IMR-90 (cell line): ENCODE results near the gene SIRPB1. TPM values are rescaled to one million over a fixed set of nuclear protein-coding genes. Genes with fewer than 3 reads are reported as not detected.

Source experiments
- ATAC-seq: fragments of 200-7000 bp; cut with Tn5 transposase; 2 replicates; pipeline ENCODE4 v1.9.1; 2020; ENCODE audit warnings: low read depth, mild to moderate bottlenecking, moderate library complexity
- BruUV-seq: library from RNA; stranded (reverse); fragments of 400-500 nt; replicated peaks from 2 replicates; lab custom pipeline; 2021; lab: Mats Ljungman, UMichigan
- CTCF ChIA-PET: fragments of 300-600 bp; formaldehyde crosslinking; extraction: SDS; loops from one replicate; lab custom pipeline; 2021; ENCODE audit warnings: antibody characterized with exemption; lab: Yijun Ruan, JAX
- POLR2A ChIA-PET: fragments of 300-600 bp; sonication (Branson Sonifier 250); formaldehyde crosslinking; loops from one replicate; lab custom pipeline; 2022; ENCODE audit warnings: antibody characterized with exemption; ENCODE audit not compliant: unreplicated experiment; lab: Charles Lee
- DNase-seq: peaks from one replicate; pipeline ENCODE4 v3.0.0; 2013
- H2AFZ ChIP-seq: replicated peaks from 2 replicates; pipeline ENCODE3; 2013; ENCODE audit warnings: low read length, mild to moderate bottlenecking; ENCODE audit not compliant: poor library complexity
- H2AK5ac ChIP-seq: 2 replicates; pipeline ENCODE4 v1.6.1; 2013; ENCODE audit warnings: low read depth, low read length, inconsistent platforms
- H2AK9ac ChIP-seq: replicated peaks from 2 replicates; pipeline ENCODE3; 2013; ENCODE audit warnings: mild to moderate bottlenecking, low read depth, low read length, moderate library complexity; ENCODE audit not compliant: poor library complexity
- H2BK120ac ChIP-seq: 2 replicates; pipeline ENCODE4 v1.6.1; 2013; ENCODE audit warnings: low read depth, low read length, inconsistent platforms
- H2BK15ac ChIP-seq: 3 replicates; pipeline ENCODE4 v1.6.1; 2013; ENCODE audit warnings: low read depth, low read length, inconsistent platforms
- H2BK20ac ChIP-seq: 2 replicates; pipeline ENCODE4 v1.6.1; 2013; ENCODE audit warnings: low read depth, mild to moderate bottlenecking, inconsistent platforms, low read length, moderate library complexity
- H2BK5ac ChIP-seq: 2 replicates; pipeline ENCODE4 v1.6.1; 2013; ENCODE audit warnings: mild to moderate bottlenecking, low read depth, low read length, inconsistent platforms; ENCODE audit not compliant: poor library complexity, severe bottlenecking
- H3K14ac ChIP-seq: replicated peaks from 2 replicates; pipeline ENCODE4 v1.6.1; 2013; ENCODE audit warnings: low read depth, low read length, inconsistent platforms
- H3K18ac ChIP-seq: 2 replicates; pipeline ENCODE4 v1.6.1; 2013; ENCODE audit warnings: low read depth, low read length, control low read depth
- H3K23ac ChIP-seq: 2 replicates; pipeline ENCODE4 v1.6.1; 2013; ENCODE audit warnings: low read depth, low read length, inconsistent platforms
- H3K27ac ChIP-seq: 2 replicates; pipeline ENCODE4 v1.5.1; 2013; ENCODE audit warnings: mild to moderate bottlenecking, control low read depth, low read length; ENCODE audit not compliant: insufficient read depth
- H3K27me3 ChIP-seq: 2 replicates; pipeline ENCODE4 v1.6.1; 2013; ENCODE audit warnings: low read length; ENCODE audit not compliant: control insufficient read depth, insufficient read depth
- H3K36me3 ChIP-seq: 2 replicates; pipeline ENCODE4 v1.6.1; 2013; ENCODE audit warnings: low read length, mixed read lengths; ENCODE audit not compliant: control insufficient read depth, insufficient read depth
- H3K4ac ChIP-seq: 2 replicates; pipeline ENCODE4 v1.6.1; 2013; ENCODE audit warnings: low read depth, low read length, inconsistent platforms
- H3K4me1 ChIP-seq: 2 replicates; pipeline ENCODE4 v1.6.1; 2013; ENCODE audit warnings: low read length, mixed read lengths; ENCODE audit not compliant: control insufficient read depth, insufficient read depth
- H3K4me2 ChIP-seq: 2 replicates; pipeline ENCODE4 v1.6.1; 2013; ENCODE audit warnings: low read depth, mild to moderate bottlenecking, control low read depth, low read length, moderate library complexity
- H3K4me3 ChIP-seq: 2 replicates; pipeline ENCODE4 v1.5.1; 2013; ENCODE audit warnings: low read depth, mild to moderate bottlenecking, control low read depth, low read length, moderate library complexity; ENCODE audit not compliant: insufficient read depth
- H3K56ac ChIP-seq: 2 replicates; pipeline ENCODE4 v1.6.1; 2013; ENCODE audit warnings: low read length, inconsistent platforms; ENCODE audit not compliant: insufficient read depth; ENCODE audit errors: extremely low read depth
- H3K79me1 ChIP-seq, 2 experiments: 2 replicates each; pipeline ENCODE4 v1.6.1; 2013; ENCODE audit warnings: low read length in 2 of 2, inconsistent platforms in 1 of 2, low read depth in 1 of 2
- H3K9ac ChIP-seq: 2 replicates; pipeline ENCODE4 v1.6.1; 2013; ENCODE audit warnings: low read depth, low read length, control low read depth
- H3K9me1 ChIP-seq: 2 replicates; pipeline ENCODE4 v1.6.1; 2013; ENCODE audit warnings: low read length, inconsistent platforms; ENCODE audit not compliant: insufficient read depth
- H3K9me3 ChIP-seq: 2 replicates; pipeline ENCODE4 v1.6.1; 2013; ENCODE audit warnings: low read length; ENCODE audit not compliant: control insufficient read depth, insufficient read depth
- H4K20me1 ChIP-seq: 2 replicates; pipeline ENCODE4 v1.6.1; 2013; ENCODE audit warnings: low read length, inconsistent platforms; ENCODE audit not compliant: insufficient read depth
- H4K5ac ChIP-seq: 2 replicates; pipeline ENCODE4 v1.6.1; 2013; ENCODE audit warnings: mild to moderate bottlenecking, low read depth, low read length, control low read depth
- H4K8ac ChIP-seq, 2 experiments: 2 replicates each; pipeline ENCODE4 v1.6.1; 2013; ENCODE audit warnings: low read depth in 2 of 2, low read length in 2 of 2, control low read depth in 1 of 2, inconsistent platforms in 1 of 2
- H4K91ac ChIP-seq: 2 replicates; pipeline ENCODE4 v1.6.1; 2013; ENCODE audit warnings: low read depth, low read length, inconsistent platforms; ENCODE audit not compliant: insufficient read depth
- CEBPB ChIP-seq: IDR thresholded peaks from 2 replicates; pipeline ENCODE4 v1.6.1; 2012; ENCODE audit warnings: low read depth, low read length, improper control_type of control experiment
- CHD1 ChIP-seq: IDR thresholded peaks from 2 replicates; pipeline ENCODE4 v1.6.1; 2012; ENCODE audit warnings: low read depth, low read length, improper control_type of control experiment
- FOS ChIP-seq: fragments of 150-350 bp; IDR thresholded peaks from 2 replicates; pipeline ENCODE4 v1.6.1; 2016; ENCODE audit warnings: low read depth, low read length
- MAFK ChIP-seq: IDR thresholded peaks from 2 replicates; pipeline ENCODE4 v1.6.1; 2012; ENCODE audit warnings: low read depth, low read length, improper control_type of control experiment
- MAZ ChIP-seq: IDR thresholded peaks from 2 replicates; pipeline ENCODE4 v1.6.1; 2012; ENCODE audit warnings: low read depth, mild to moderate bottlenecking, low read length, improper control_type of control experiment, moderate library complexity, borderline replicate concordance
- MXI1 ChIP-seq: IDR thresholded peaks from 2 replicates; pipeline ENCODE4 v1.6.1; 2012; ENCODE audit warnings: low read depth, mild to moderate bottlenecking, low read length, moderate library complexity, borderline replicate concordance
- NFE2L2 ChIP-seq: fragments of 150-350 bp; IDR thresholded peaks from 2 replicates; pipeline ENCODE4 v1.6.1; 2016; ENCODE audit warnings: low read depth, mild to moderate bottlenecking, low read length
- RCOR1 ChIP-seq: IDR thresholded peaks from 2 replicates; pipeline ENCODE4 v1.6.1; 2012; ENCODE audit warnings: mild to moderate bottlenecking, low read length, improper control_type of control experiment; ENCODE audit not compliant: insufficient replicate concordance
- RFX5 ChIP-seq: IDR thresholded peaks from 2 replicates; pipeline ENCODE4 v1.8.0; 2012; ENCODE audit warnings: low read depth, mild to moderate bottlenecking, low read length, moderate library complexity
- WGBS, 2 experiments: methylation state at CpG; one replicate each; pipeline versions ENCODE4 v1.1.5 to v1.1.7; 2013; ENCODE audit warnings: missing lambda C conversion rate in 2 of 2; ENCODE audit not compliant: insufficient read length in 1 of 2; ENCODE audit errors: extremely low coverage in 2 of 2; 5-methylcytosine and 5-hydroxymethylcytosine counted together
- dilution Hi-C: fragments of 300-500 bp; cut with HindIII; formaldehyde crosslinking; loops from one replicate; pipeline ENCODE4 v1.14.3; 2018; ENCODE audit warnings: low sequenced_read_pairs; ENCODE audit not compliant: unreplicated experiment
- in situ Hi-C: fragments of 300-500 bp; cut with MboI; formaldehyde crosslinking; loops from 3 replicates; pipeline ENCODE4 v1.14.3; 2019; ENCODE audit warnings: low sequenced_read_pairs, inconsistent platforms, mixed read lengths
- intact Hi-C: fragments of 100-400 bp; cut with micrococcal nuclease; formaldehyde crosslinking; loops from 2 replicates; pipeline ENCODE4 v1.10.0; 2022
- polyA plus RNA-seq, 3 experiments: library from polyadenylated mRNA; depleted of rRNA; stranded (reverse); fragments of >200 nt; gene quantifications; 2 replicates each; pipeline ENCODE4 v1.2.3, GENCODE V29; 2012; ENCODE audit warnings: low replicate concordance in 1 of 3
- total RNA-seq: library from RNA; depleted of rRNA; stranded (reverse); fragments of >200 nt; gene quantifications from 2 replicates; pipeline ENCODE4 v1.2.3, GENCODE V29; 2012
- TF ChIP-seq, protein P1 (sequence below): fragments of 150-350 bp; IDR thresholded peaks from 2 replicates; pipeline ENCODE4 v1.6.1; 2017; ENCODE audit warnings: mild to moderate bottlenecking, antibody characterized with exemption, low read length, low read depth
- TF ChIP-seq, protein P2 (sequence below): conservative IDR thresholded peaks from 2 replicates; pipeline ENCODE4 v1.5.1; 2012; ENCODE audit warnings: mild to moderate bottlenecking, low read depth, low read length, improper control_type of control experiment
- TF ChIP-seq, protein P3 (sequence below): fragments of 150-350 bp; IDR thresholded peaks from 2 replicates; pipeline ENCODE4 v1.6.1; 2016; ENCODE audit warnings: low read depth, mild to moderate bottlenecking, low read length, moderate library complexity, borderline replicate concordance

Gene SIRPB1
- total and polyA plus RNA-seq, 2 of the 4 experiments (the other 2 are of a cell fraction), result 0.90 to 1.6 TPM

DNA sequence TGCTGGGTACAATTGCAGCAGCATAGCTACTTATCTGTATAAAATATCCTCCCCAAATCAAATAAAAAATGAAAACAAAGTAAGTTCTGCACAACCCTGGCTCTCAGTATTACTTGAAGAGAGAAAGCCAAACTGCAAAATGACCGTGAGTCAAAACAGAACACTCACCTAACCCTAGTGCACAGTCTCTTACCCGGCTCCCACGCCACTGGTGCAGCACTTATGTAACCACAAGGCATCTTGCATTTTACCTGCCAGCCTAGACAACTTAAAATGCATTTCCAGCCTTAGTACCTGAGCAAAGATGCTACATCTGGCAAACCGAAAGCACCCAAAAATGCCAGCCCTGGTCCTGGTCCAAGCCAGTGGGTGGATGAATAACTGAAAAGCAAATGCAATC lies 12.4 kb upstream of the SIRPB1 start:
- H3K9me3 ChIP-seq, result no peaks in the 10 kb centered on the region
- H3K9ac ChIP-seq, result no peak overlapping the region
- no peak overlapping the region for H2AK5ac ChIP-seq
- no peaks in the 10 kb centered on the region for H4K20me1 ChIP-seq
- no peaks in the 10 kb centered on the region for H3K9me1 ChIP-seq
- no peak overlapping the region for H2AFZ ChIP-seq
- no TSS peak for BruUV-seq
- no peak overlapping the region for H2AK9ac ChIP-seq
- H3K4me1 ChIP-seq, result no peaks in the 10 kb centered on the region
- no peak overlapping the region for H3K18ac ChIP-seq
- no peak overlapping the region for H3K23ac ChIP-seq
- DNase-seq (no peak), ATAC-seq (no peak)
- in situ Hi-C loops, result no loop called here
- no peak overlapping the region for H4K8ac ChIP-seq
- H3K56ac ChIP-seq, result no peak overlapping the region
- no peak overlapping the region for H2BK15ac ChIP-seq
- no peak overlapping the region for H2BK120ac ChIP-seq
- dilution Hi-C loops, result no loop called here
- intact Hi-C loops, result no loop called here
- H2BK20ac ChIP-seq, result no peak overlapping the region
- no peak overlapping the region for H4K91ac ChIP-seq
- CTCF ChIA-PET, result no interaction called here
- TF ChIP-seq CHD1 (no peak), FOS (no peak), NFE2L2 (no peak), MXI1 (no peak), MAZ (no peak), MAFK (no peak), CEBPB (no peak), RCOR1 (no peak), RFX5 (no peak)
- TF ChIP-seq, protein P1, sequence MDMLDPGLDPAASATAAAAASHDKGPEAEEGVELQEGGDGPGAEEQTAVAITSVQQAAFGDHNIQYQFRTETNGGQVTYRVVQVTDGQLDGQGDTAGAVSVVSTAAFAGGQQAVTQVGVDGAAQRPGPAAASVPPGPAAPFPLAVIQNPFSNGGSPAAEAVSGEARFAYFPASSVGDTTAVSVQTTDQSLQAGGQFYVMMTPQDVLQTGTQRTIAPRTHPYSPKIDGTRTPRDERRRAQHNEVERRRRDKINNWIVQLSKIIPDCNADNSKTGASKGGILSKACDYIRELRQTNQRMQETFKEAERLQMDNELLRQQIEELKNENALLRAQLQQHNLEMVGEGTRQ, result no peak
- TF ChIP-seq, protein P2, sequence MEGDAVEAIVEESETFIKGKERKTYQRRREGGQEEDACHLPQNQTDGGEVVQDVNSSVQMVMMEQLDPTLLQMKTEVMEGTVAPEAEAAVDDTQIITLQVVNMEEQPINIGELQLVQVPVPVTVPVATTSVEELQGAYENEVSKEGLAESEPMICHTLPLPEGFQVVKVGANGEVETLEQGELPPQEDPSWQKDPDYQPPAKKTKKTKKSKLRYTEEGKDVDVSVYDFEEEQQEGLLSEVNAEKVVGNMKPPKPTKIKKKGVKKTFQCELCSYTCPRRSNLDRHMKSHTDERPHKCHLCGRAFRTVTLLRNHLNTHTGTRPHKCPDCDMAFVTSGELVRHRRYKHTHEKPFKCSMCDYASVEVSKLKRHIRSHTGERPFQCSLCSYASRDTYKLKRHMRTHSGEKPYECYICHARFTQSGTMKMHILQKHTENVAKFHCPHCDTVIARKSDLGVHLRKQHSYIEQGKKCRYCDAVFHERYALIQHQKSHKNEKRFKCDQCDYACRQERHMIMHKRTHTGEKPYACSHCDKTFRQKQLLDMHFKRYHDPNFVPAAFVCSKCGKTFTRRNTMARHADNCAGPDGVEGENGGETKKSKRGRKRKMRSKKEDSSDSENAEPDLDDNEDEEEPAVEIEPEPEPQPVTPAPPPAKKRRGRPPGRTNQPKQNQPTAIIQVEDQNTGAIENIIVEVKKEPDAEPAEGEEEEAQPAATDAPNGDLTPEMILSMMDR, result no peak
- TF ChIP-seq, protein P3, sequence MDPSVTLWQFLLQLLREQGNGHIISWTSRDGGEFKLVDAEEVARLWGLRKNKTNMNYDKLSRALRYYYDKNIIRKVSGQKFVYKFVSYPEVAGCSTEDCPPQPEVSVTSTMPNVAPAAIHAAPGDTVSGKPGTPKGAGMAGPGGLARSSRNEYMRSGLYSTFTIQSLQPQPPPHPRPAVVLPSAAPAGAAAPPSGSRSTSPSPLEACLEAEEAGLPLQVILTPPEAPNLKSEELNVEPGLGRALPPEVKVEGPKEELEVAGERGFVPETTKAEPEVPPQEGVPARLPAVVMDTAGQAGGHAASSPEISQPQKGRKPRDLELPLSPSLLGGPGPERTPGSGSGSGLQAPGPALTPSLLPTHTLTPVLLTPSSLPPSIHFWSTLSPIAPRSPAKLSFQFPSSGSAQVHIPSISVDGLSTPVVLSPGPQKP, result no peak
- no peak overlapping the region for H2BK5ac ChIP-seq
- H3K4me3 ChIP-seq, result no peak overlapping the region
- H4K5ac ChIP-seq, result no peak overlapping the region
- H3K4me2 ChIP-seq, result no peak overlapping the region
- H3K14ac ChIP-seq, result no peak overlapping the region
- H3K27ac ChIP-seq, result no peak overlapping the region
- no peaks in the 10 kb centered on the region for H3K36me3 ChIP-seq
- peaks cover 4% of the 10 kb centered on the region for H3K27me3 ChIP-seq
- WGBS, 2 experiments, result 0% methylated on average over 1 of the region's 4 CpGs; no CpG with 5 or more reads in 1 of the 2 experiments
- POLR2A ChIA-PET, result no interaction called here
- H3K79me1 ChIP-seq, result no peaks in the 10 kb centered on the region
- H3K4ac ChIP-seq, result no peak overlapping the region
